SW 1271 (cell line): ENCODE results near the gene PLA2G2D.
A peak's percentile ranks its signal among the peaks of the same experiment; 100 is the strongest.
"Not testable (repeated sequence)": the region's sequence is repeated elsewhere in the genome, so short reads cannot be mapped to it uniquely, and the experiment has no call there.

ENCODE experiments used
- DNase-seq, 2 experiments: peaks; one replicate each; lab custom pipeline; 2025; lab: John Stamatoyannopoulos, UW

The PLA2G2D gene

GRCh38 chr1:20142001-20142710 lies 22.8 kb upstream of the PLA2G2D start:
- DNase-seq: no peak

GRCh38 chr1:20141466-20141865 lies 22.1 kb upstream of the PLA2G2D start:
- DNase-seq: no peak

- no peak for DNase-seq
Measured at GRCh38 chr1:20141001-20141400, 21.7 kb upstream of the PLA2G2D start.

- no peak for DNase-seq
Measured at GRCh38 chr1:20139776-20140612, 20.7 kb upstream of the PLA2G2D start.

GRCh38 chr1:20138961-20139550 lies 19.7 kb upstream of the PLA2G2D start, which contains the start of gene PLA2G2F:
TSS of gene PLA2G2F (plus strand) at chr1:20139323. CDS start at chr1:20139428, 105 bp downstream.
- DNase-seq: no peak

GRCh38 chr1:20138346-20138745 lies 19.0 kb upstream of the PLA2G2D start:
- no peak for DNase-seq

- DNase-seq: no peak
Measured at GRCh38 chr1:20137604-20138003, 18.3 kb upstream of the PLA2G2D start.

GRCh38 chr1:20137055-20137454 lies 17.7 kb upstream of the PLA2G2D start:
- no peak for DNase-seq

- no peak for DNase-seq
Measured at GRCh38 chr1:20136249-20136648, 16.9 kb upstream of the PLA2G2D start.

- no peak for DNase-seq
Measured at GRCh38 chr1:20134995-20135394, 15.7 kb upstream of the PLA2G2D start.

GRCh38 chr1:20130518-20130917 lies 11.2 kb upstream of the PLA2G2D start:
- DNase-seq: not testable (repeated sequence)

GRCh38 chr1:20126806-20127440 lies 7.6 kb upstream of the PLA2G2D start:
- no peak for DNase-seq

GRCh38 chr1:20126041-20126805 lies 6.9 kb upstream of the PLA2G2D start:
- no peak for DNase-seq

- no peak for DNase-seq
Measured at GRCh38 chr1:20125100-20125499, 5.8 kb upstream of the PLA2G2D start.

GRCh38 chr1:20124456-20125057 lies 5.2 kb upstream of the PLA2G2D start:
- peak in 1 of 2 experiments; percentile 52 for DNase-seq

GRCh38 chr1:20123722-20124455 lies 4.6 kb upstream of the PLA2G2D start:
- DNase-seq: no peak

- no peak for DNase-seq
Measured at GRCh38 chr1:20120796-20121195, 1.5 kb upstream of the PLA2G2D start.

GRCh38 chr1:20117236-20117635 lies 2.1 kb downstream of the PLA2G2D start:
- DNase-seq: no peak

GRCh38 chr1:20115916-20116315 lies 3.4 kb downstream of the PLA2G2D start:
- DNase-seq: no peak

GRCh38 chr1:20115479-20115878 lies 3.9 kb downstream of the PLA2G2D start:
- DNase-seq: no peak
